ENCODE measurements around the gene TTLL11. TPM values are rescaled to one million over a fixed set of nuclear protein-coding genes. Genes with fewer than 3 reads are reported as not detected.

The TTLL11 gene
- total RNA-seq, 2 donors from 2014 or later: 6.2 to 7.7 TPM

DNA sequence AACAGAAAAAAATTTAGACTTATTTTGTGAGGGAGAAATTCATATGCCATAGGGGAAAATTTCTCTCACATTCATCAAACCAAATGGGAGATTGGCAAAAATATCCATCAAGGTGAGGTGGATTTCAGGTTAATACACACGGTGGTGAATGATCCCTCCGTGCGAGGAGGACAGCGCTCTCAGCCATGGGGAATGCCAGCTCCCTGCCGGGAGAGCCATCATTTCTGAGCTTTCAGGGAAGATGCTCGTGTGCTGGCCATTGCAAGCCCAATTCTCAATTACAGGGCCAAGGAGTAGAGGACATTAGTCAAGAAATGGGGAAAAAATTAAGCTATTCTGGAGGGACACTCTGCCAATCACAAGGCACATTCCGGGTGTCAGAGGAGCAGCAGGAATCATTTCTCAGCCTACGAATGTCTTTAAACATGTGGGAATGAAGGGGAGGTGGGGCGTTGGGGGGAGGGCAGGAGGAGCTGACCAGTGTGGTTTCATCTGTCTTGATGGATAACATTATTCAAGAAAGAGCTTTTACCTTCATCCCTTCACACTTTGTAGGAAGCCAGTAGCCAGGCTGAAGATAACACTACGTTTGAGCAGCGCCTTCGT is 276.2 kb downstream of the TTLL11 start:
- ATAC-seq (no peak), DNase-seq (ENCODE audit: low spot score) (no peak)
- Mint-ChIP-seq H3K27me3 (no peaks in the 10 kb centered on the region), H3K4me3 (no peak overlapping the region), H3K36me3 (no peaks in the 10 kb centered on the region), H3K27ac (no peak overlapping the region), H3K9me3 (no peaks in the 10 kb centered on the region), H3K4me1 (ENCODE audit: low read depth in 2 of 2) (no peaks in the 10 kb centered on the region)

DNA sequence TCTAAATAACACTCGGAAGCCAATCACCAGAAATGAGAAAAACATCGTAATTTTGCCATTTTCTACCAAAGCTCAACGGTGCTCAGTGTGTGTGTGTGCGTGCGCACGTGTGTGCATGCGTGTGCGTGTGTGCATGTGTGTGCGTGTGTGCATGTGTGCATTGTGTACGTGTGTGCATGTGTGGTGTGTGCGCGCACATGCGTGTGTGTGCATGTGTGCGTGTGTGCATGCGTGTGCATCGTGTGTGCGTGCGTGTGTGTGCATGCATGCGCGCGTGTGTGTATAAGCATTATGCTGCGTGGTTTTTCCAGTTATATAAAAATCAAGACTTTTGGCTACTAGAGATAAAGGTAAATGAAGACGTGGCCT is 276.7 kb downstream of the TTLL11 start:
- DNase-seq (ENCODE audit: low spot score) (no peak), ATAC-seq (no peak)
- no peak overlapping the region for H3K4me3 Mint-ChIP-seq
- H3K27ac Mint-ChIP-seq: no peak overlapping the region
- H3K4me1 Mint-ChIP-seq (ENCODE audit: low read depth in 2 of 2): no peaks in the 10 kb centered on the region
- no peaks in the 10 kb centered on the region for H3K9me3 Mint-ChIP-seq
- no peaks in the 10 kb centered on the region for H3K27me3 Mint-ChIP-seq
- no peaks in the 10 kb centered on the region for H3K36me3 Mint-ChIP-seq

DNA sequence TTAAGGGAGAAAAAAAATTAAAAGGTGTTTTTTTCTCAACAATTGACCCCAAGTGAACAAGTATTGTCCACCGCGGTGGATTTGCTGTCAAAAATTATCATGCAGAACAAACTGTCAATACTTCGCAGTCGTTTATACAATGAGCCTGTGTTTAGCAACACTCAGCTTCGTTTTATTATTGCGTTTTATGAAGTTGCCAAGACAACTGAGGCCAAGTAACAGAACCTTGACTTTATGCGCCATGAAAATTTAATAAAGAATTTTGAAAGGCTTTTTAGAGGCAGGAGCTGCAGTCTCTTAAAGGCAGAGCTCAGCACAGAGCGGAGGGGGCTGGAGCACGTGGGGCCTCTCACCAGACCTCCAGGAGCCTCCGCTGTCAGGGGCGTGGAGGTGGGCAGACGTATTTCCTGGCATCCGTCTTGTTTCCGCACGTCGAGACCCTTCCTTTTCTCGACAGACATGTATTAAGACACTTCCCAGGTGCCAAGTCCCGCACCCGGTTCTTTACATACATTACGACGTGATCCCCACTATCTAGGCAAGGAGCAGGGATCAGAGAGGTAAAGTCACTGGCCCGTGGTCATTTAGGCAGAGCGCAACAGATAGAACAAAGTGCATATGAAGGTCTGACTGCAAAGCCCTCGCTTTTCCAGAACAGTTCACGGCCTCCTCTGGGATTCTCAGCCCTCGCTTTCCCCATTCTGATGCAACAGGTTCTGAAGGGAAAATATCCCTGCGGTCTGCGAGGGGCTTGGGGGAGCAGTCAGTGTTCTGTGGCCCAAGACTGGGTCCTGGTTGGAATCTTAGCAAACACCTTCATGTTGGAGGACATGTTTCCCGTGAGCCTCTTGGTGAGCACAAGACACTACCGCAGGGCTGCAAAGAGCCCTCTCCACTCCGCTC is 277.3 kb downstream of the TTLL11 start:
- DNase-seq (ENCODE audit: low spot score) (no peak), ATAC-seq (no peak)
- no peaks in the 10 kb centered on the region for H3K36me3 Mint-ChIP-seq
- H3K27me3 Mint-ChIP-seq: no peaks in the 10 kb centered on the region
- H3K27ac Mint-ChIP-seq: no peak overlapping the region
- no peak overlapping the region for H3K4me3 Mint-ChIP-seq
- no peaks in the 10 kb centered on the region for H3K9me3 Mint-ChIP-seq
- H3K4me1 Mint-ChIP-seq (ENCODE audit: low read depth in 2 of 2): no peaks in the 10 kb centered on the region

DNA sequence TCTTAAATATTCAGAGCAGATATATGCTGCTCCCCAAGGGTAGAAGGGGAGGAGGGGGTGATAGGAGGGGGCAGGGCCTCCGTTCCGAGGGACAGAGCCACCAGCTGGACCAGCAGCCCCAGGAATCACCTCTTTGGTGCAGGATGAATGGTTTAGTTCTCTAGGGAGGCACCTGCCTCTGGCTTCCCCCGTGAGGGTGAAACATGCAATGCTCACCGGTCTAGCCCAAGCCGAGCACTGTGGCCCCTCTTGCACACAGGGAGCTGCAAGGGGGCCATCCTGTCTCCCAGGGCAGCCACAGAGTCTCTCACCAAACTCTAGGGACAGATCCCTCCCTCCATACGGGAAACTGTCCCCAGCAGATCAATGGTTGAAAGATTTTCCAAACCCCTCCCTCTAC is 278.0 kb downstream of the TTLL11 start:
- no peaks in the 10 kb centered on the region for H3K36me3 Mint-ChIP-seq
- no peak overlapping the region for H3K27ac Mint-ChIP-seq
- no peaks in the 10 kb centered on the region for H3K9me3 Mint-ChIP-seq
- H3K4me3 Mint-ChIP-seq: no peak overlapping the region
- H3K27me3 Mint-ChIP-seq: no peaks in the 10 kb centered on the region
- H3K4me1 Mint-ChIP-seq (ENCODE audit: low read depth in 2 of 2): no peaks in the 10 kb centered on the region
- DNase-seq (ENCODE audit: low spot score) (no peak), ATAC-seq (no peak)

DNA sequence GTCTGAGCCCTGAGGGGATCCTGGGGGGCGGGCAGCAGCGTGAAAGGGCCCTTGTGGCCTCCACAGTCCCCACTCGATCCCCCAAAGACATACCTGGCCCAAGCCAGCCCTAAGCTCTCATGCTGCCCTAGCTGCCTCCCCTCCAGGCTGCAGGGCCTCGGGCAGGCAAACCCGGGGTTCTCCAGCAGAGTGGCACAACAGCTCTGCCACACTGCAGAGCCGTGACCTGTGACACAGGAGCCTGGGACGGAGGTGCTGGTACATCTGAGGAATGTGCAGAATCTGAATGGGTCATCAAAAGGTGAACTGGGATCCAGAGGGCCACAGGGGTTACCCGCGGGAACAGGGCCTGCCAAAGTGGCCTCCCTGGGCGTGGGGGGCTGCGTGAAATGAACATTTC is 278.5 kb downstream of the TTLL11 start:
- ATAC-seq (no peak), DNase-seq (ENCODE audit: low spot score) (no peak)
- Mint-ChIP-seq H3K36me3 (no peaks in the 10 kb centered on the region), H3K4me1 (ENCODE audit: low read depth in 2 of 2) (no peaks in the 10 kb centered on the region), H3K27ac (no peak overlapping the region), H3K9me3 (no peaks in the 10 kb centered on the region), H3K4me3 (no peak overlapping the region), H3K27me3 (no peaks in the 10 kb centered on the region)

DNA sequence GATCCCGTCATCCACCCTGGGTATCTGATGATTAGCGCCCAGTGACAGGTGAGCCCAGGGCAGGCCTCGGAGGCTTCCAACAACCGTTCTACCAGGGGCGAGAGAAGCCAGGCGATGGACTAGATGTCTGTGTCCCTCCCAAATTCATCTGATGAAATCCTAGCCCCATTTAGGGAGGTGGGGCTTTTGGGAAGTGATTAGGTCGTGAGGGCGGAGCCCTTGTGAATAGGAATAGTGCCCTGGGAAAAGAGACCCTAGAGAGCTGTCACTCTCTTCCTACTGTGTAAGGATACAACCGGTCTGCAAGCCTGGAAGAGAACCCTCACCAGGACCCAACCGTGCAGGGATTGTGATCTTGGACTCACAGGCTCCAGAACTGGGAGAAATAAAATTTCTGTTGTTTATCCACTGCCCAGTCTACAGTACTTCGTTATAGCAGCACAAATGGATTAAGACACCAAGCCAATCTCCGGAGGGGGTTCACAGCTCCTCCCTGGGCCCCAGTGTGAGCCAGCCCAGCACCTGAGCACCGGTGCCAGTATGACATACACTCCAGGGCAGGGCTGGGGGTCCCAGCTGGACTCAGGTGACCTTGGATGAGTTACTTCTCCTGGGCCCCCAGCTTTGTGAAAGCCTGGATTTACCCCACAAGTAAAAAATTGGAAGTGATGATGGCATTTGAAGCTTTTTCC is 279.4 kb downstream of the TTLL11 start:
- Mint-ChIP-seq H3K9me3 (no peaks in the 10 kb centered on the region), H3K4me3 (no peak overlapping the region), H3K36me3 (no peaks in the 10 kb centered on the region), H3K4me1 (ENCODE audit: low read depth in 2 of 2) (no peaks in the 10 kb centered on the region), H3K27me3 (no peaks in the 10 kb centered on the region), H3K27ac (no peak overlapping the region)
- no peak for ATAC-seq
- DNase-seq (ENCODE audit: low spot score): no peak

DNA sequence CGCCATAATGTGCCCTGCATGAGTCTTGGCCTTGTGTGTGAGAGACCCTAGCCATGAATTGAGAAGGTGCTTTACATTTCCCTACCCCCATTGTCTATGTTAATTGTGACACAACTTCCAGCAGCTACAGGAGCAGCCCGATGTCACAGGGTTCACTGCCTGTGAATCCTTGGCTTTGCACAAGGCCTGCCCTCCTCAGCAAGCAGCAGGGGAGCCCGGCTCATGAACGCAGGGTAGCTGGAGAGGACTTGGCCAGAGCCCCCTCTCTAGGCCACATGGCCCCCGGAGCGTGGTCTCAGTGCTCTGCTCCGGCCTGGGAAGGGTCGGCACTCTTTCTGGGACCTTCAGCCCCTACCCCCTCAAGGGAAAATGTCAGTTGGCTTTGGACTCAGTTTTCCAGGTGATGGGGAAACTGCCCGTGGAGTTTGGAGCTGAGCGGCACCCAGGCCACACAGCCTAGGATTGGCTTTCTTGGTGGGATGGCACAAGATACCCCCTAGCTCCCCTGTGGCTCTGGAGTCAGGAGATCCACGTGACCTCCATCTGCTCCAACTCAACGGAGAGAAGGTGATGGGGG is 280.9 kb downstream of the TTLL11 start:
- H3K36me3 Mint-ChIP-seq: no peaks in the 10 kb centered on the region
- no peaks in the 10 kb centered on the region for H3K9me3 Mint-ChIP-seq
- H3K27ac Mint-ChIP-seq: no peak overlapping the region
- DNase-seq (ENCODE audit: low spot score) (no peak), ATAC-seq (no peak)
- H3K4me1 Mint-ChIP-seq (ENCODE audit: low read depth in 2 of 2): no peaks in the 10 kb centered on the region
- no peaks in the 10 kb centered on the region for H3K27me3 Mint-ChIP-seq
- no peak overlapping the region for H3K4me3 Mint-ChIP-seq

DNA sequence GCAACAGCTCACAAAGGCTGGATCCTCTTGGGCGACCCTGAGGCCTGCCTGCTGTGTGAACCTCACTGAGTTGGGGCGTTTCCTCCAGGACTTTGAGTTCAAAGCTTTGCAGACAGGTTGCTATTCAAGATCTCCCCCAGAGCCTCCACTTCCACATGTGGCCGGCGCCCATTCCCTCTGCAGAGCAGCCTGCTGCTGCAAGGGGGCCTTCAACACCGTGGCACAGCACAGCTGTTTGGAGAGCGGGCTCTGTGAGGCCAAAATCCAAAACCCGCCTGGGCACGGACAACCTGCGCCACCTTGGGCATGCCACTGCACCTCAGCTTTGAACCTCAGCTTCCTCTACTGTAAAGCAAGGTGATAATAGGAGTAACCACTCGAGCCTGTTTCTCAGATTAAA is 281.4 kb downstream of the TTLL11 start:
- Mint-ChIP-seq H3K27me3 (no peaks in the 10 kb centered on the region), H3K9me3 (no peaks in the 10 kb centered on the region), H3K4me1 (ENCODE audit: low read depth in 2 of 2) (no peaks in the 10 kb centered on the region), H3K27ac (no peak overlapping the region), H3K36me3 (no peaks in the 10 kb centered on the region), H3K4me3 (no peak overlapping the region)
- ATAC-seq (no peak), DNase-seq (ENCODE audit: low spot score) (no peak)

DNA sequence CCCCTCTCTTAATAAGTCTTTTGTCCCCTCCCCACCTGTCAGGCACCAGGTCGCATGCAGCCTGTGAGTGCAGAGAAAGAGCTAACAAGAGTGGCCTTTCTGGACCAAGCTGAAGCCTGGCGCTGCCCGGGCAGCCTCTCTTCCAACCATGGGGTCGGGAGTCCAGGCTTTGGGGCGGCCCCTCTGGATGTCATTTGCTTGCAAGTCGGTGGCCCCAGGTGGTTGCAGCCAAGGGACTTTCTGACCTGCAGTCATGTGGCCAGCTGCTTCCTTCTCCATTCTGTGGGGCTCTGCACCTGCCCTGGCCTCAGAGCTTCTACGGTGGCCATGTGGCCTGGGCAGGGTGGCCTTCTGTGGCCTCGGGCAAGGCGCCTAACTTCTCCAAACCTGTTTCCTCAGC is 282.0 kb downstream of the TTLL11 start:
- Mint-ChIP-seq H3K4me3 (no peak overlapping the region), H3K27ac (no peak overlapping the region), H3K36me3 (no peaks in the 10 kb centered on the region), H3K9me3 (no peaks in the 10 kb centered on the region), H3K4me1 (ENCODE audit: low read depth in 2 of 2) (no peaks in the 10 kb centered on the region), H3K27me3 (no peaks in the 10 kb centered on the region)
- DNase-seq (ENCODE audit: low spot score): no peak
- no peak for ATAC-seq

DNA sequence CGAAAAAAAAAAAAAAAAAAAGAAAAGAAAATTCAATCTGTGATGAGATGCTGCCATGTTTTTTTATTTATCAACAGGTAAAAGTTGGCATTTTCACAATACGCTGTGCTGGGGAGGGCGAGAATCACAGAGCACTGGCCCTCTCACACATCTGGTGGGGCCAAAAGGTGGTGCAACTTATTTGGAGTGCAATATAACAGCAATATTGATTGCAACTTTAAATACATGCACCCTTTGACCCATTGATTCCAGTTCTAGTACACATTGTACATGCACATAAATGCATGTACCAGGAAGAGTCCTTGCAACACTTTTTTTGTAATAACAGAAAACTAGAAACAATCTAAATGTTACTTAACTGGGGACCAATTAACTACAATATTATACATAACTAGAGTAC is 282.6 kb downstream of the TTLL11 start:
- H3K36me3 Mint-ChIP-seq: no peaks in the 10 kb centered on the region
- ATAC-seq (no peak), DNase-seq (ENCODE audit: low spot score) (no peak)
- H3K27me3 Mint-ChIP-seq: no peaks in the 10 kb centered on the region
- H3K4me3 Mint-ChIP-seq: no peak overlapping the region
- H3K4me1 Mint-ChIP-seq (ENCODE audit: low read depth in 2 of 2): no peaks in the 10 kb centered on the region
- H3K27ac Mint-ChIP-seq: no peak overlapping the region
- H3K9me3 Mint-ChIP-seq: no peaks in the 10 kb centered on the region

DNA sequence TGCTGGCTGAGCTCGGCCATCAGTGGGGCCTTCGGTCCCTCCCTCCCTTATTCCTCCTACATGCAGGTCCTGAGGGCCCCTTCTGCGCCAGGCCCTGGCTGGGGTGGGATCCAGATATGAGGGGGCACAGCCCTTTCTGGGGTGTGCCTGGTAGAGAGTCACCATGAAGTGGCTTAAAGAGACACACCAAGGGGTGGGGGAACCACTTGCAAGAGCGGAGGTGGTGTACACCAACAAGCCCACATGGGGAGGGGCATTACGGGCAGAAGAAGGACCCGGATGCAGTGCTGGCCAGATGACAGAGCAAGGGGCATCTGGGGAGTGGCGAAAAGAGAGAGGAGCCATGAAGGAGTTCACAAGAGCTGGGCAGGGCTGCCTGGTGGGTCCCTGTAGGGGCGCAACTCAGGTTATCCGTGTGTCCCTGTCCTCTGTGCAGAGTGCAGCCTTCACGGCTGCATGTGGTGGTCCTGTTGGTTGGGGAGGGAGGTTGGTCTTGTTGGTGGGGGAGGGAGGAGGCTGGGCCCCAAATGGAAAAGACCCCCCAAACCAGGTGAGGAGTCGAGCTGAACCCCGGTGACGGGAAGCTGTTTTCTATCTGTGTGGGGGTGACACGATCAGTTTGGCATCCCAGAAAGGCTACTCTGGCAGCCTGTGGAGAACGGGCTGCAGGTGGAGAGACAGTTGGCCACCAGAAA is 283.6 kb downstream of the TTLL11 start:
- Mint-ChIP-seq H3K9me3 (peaks cover 3% of the 10 kb centered on the region), H3K36me3 (peaks cover 6% of the 10 kb centered on the region), H3K4me3 (no peak overlapping the region), H3K27ac (no peak overlapping the region), H3K27me3 (peaks cover 3 to 7% of the 10 kb centered on the region in 2 donors), H3K4me1 (ENCODE audit: low read depth in 2 of 2) (no peaks in the 10 kb centered on the region)
- DNase-seq (ENCODE audit: low spot score): no peak
- peak in 1 of 2 donors; percentile 7 for ATAC-seq

DNA sequence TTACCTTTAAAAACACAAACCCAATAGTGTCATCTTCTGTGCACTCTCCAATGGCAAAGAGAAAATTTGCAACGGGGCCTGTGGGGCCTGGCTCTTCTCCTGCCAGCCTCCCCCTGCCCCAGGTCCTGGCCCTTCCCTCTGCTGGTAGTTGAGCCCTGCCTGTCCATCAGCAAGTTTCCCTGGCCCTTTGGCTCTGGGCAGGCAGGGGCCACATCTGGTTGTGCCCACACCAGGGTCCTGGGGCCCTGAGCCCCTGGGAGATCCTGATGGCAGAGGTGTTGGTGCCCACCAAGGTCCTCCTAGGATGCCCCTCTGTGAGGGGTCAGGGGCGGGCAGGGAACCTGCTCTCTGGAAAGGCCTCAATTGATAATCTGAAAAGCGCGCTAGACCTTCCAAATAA is 284.3 kb downstream of the TTLL11 start:
- no peak for DNase-seq (ENCODE audit: low spot score)
- H3K36me3 Mint-ChIP-seq: peaks cover 6% of the 10 kb centered on the region
- H3K9me3 Mint-ChIP-seq: peaks cover 3% of the 10 kb centered on the region
- no peak overlapping the region for H3K4me3 Mint-ChIP-seq
- no peak overlapping the region for H3K27ac Mint-ChIP-seq
- H3K4me1 Mint-ChIP-seq (ENCODE audit: low read depth in 2 of 2): no peaks in the 10 kb centered on the region
- H3K27me3 Mint-ChIP-seq: peaks cover 8 to 14% of the 10 kb centered on the region in 2 donors
- no peak for ATAC-seq

DNA sequence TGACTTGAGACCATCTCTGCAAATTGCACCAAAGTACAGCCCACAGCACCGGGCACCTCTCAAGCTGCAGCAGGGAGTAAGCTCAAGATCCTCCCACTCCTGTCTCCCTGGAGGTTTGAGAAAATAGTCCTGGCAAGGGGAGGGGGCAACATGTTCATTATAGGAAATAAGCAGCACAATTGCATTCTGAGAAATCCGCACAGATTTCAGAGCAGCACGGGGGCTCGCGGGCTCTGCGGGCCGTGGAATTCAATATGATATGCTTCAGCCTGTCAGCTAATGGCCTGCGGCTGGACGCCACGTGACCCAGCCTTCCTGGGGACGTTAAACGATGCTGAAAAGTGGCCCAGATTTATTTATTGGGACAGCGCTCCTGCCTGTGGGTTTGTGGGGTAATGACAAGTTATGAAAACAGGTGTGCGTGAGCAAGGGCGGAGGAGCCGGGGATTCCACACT is 285.3 kb downstream of the TTLL11 start:
- H3K36me3 Mint-ChIP-seq: peaks cover 6% of the 10 kb centered on the region
- H3K4me3 Mint-ChIP-seq: no peak overlapping the region
- H3K4me1 Mint-ChIP-seq (ENCODE audit: low read depth in 2 of 2): no peaks in the 10 kb centered on the region
- H3K27me3 Mint-ChIP-seq: peaks cover 11 to 18% of the 10 kb centered on the region in 2 donors
- H3K9me3 Mint-ChIP-seq: peaks cover 3% of the 10 kb centered on the region
- DNase-seq (ENCODE audit: low spot score): no peak
- H3K27ac Mint-ChIP-seq: no peak overlapping the region
- peak in 1 of 2 donors; percentile 8 for ATAC-seq

Measured in natural killer cell treated with Interleukin-12 subunit alpha and Interleukin-12 subunit beta and Interleukin-15 and Interleukin-18, amount 100 ng/mL, for 72 hours (primary cell).